Neutrophil (primary cell): ENCODE data around the gene SLC27A4.

Source experiments
- H3K27ac ChIP-seq: fragments of 200-600 bp; sonication (generic); 2 replicates; pipeline ENCODE4 v1.5.1; 2016; ENCODE audit warnings: mild to moderate bottlenecking, moderate library complexity
- H3K27me3 ChIP-seq: fragments of 200-600 bp; sonication (generic); 2 replicates; pipeline ENCODE4 v1.6.0; 2016; ENCODE audit warnings: mild to moderate bottlenecking
- H3K36me3 ChIP-seq: fragments of 200-600 bp; sonication (generic); 2 replicates; pipeline ENCODE4 v1.5.1; 2017
- H3K4me1 ChIP-seq, 2 experiments: fragments of 200-600 bp in 1 of 2; sonication (generic) in 1 of 2; 1 replicate in 1 of 2; 2 replicates in 1 of 2; pipeline versions ENCODE4 v1.5.1 to v1.6.1; 2013 to 2016; ENCODE audit warnings: low read depth in 1 of 2, low read length in 1 of 2, mild to moderate bottlenecking in 1 of 2, moderate library complexity in 1 of 2; ENCODE audit not compliant: control insufficient read depth in 1 of 2, insufficient read depth in 1 of 2
- H3K4me3 ChIP-seq, 2 experiments: fragments of 200-600 bp in 1 of 2; sonication (generic) in 1 of 2; 1 replicate in 1 of 2; 2 replicates in 1 of 2; pipeline ENCODE4 v1.5.1; 2013 to 2016; ENCODE audit warnings: low read depth in 1 of 2, low read length in 1 of 2, mild to moderate bottlenecking in 1 of 2, moderate library complexity in 1 of 2
- H3K9me3 ChIP-seq: fragments of 200-600 bp; sonication (generic); 2 replicates; pipeline ENCODE4 v1.5.1; 2016
- CTCF ChIP-seq: fragments of 200-600 bp; sonication (generic); IDR thresholded peaks from 2 replicates; pipeline ENCODE4 v1.5.1; 2016; ENCODE audit warnings: antibody characterized with exemption

SLC27A4 gene

GRCh38 chr9:128322404-128323211 is 17.7 kb upstream of the SLC27A4 start, which contains the start of the genes COQ4 and TRUB2:
Gene COQ4 (plus strand): TSS chr9:128322839. CDS start chr9:128322859, 20 bp downstream.
Gene TRUB2 (minus strand): TSS chr9:128322447. CDS start chr9:128322408, 39 bp downstream.
- no peak for TF ChIP-seq CTCF
- Histone ChIP-seq H3K9me3 (no peaks in the 10 kb centered on the region), H3K4me1 (peaks cover 21 to 22% of the 10 kb centered on the region in 2 experiments), H3K36me3 (peaks cover 3% of the 10 kb centered on the region), H3K4me3 (peak within 1 kb of the TSS; percentile 81 to 89), H3K27ac (peak within 1 kb of the TSS; percentile 90), H3K27me3 (no peaks in the 10 kb centered on the region)

- Histone ChIP-seq H3K36me3 (peaks cover 3% of the 10 kb centered on the region), H3K9me3 (no peaks in the 10 kb centered on the region), H3K27ac (peak overlapping the region; percentile 90), H3K4me3 (peak overlapping the region; percentile 81 to 89), H3K27me3 (no peaks in the 10 kb centered on the region), H3K4me1 (peaks cover 21 to 22% of the 10 kb centered on the region in 2 experiments)
- TF ChIP-seq CTCF = no peak
These were observed 17.1 kb upstream of the SLC27A4 start for GRCh38 chr9:128323212-128323730.

- H3K4me1 ChIP-seq = peaks cover 21 to 22% of the 10 kb centered on the region in 2 experiments
- no peak overlapping the region for H3K27ac ChIP-seq
- H3K4me3 ChIP-seq = peak overlapping the region; percentile 81 to 89
- no peaks in the 10 kb centered on the region for H3K9me3 ChIP-seq
- TF ChIP-seq CTCF = no peak
- H3K27me3 ChIP-seq = no peaks in the 10 kb centered on the region
- peaks cover 3% of the 10 kb centered on the region for H3K36me3 ChIP-seq
These were observed 16.5 kb upstream of the SLC27A4 start for GRCh38 chr9:128323791-128324190.

- TF ChIP-seq CTCF = no peak
- Histone ChIP-seq H3K36me3 (peaks cover 3% of the 10 kb centered on the region), H3K9me3 (no peaks in the 10 kb centered on the region), H3K4me3 (no peak overlapping the region), H3K4me1 (peaks cover 21 to 22% of the 10 kb centered on the region in 2 experiments), H3K27me3 (no peaks in the 10 kb centered on the region), H3K27ac (no peak overlapping the region)
These were observed 15.9 kb upstream of the SLC27A4 start for GRCh38 chr9:128324401-128324800.

- Histone ChIP-seq H3K27me3 (no peaks in the 10 kb centered on the region), H3K36me3 (peaks cover 3% of the 10 kb centered on the region), H3K4me3 (no peak overlapping the region), H3K9me3 (no peaks in the 10 kb centered on the region), H3K4me1 (peaks cover 21 to 22% of the 10 kb centered on the region in 2 experiments), H3K27ac (no peak overlapping the region)
- TF ChIP-seq CTCF = no peak
These were observed 14.7 kb upstream of the SLC27A4 start for GRCh38 chr9:128325629-128326028.
